H1 (cell line): ENCODE results near the gene APBA2. TPM values are rescaled to one million over a fixed set of nuclear protein-coding genes. Genes with fewer than 3 reads are reported as not detected.

Source experiments
- CHD7 ChIP-seq: fragments of 300-600 bp; sonication (generic); IDR thresholded peaks from 2 replicates; pipeline ENCODE4 v1.7.1; 2012; ENCODE audit warnings: low read length, moderate library complexity, mild to moderate bottlenecking, inconsistent platforms; ENCODE audit not compliant: insufficient replicate concordance
- FOSL1 ChIP-seq: IDR thresholded peaks from 2 replicates; pipeline ENCODE4 v1.6.1; 2011; ENCODE audit warnings: mild to moderate bottlenecking, low read depth, low read length, moderate library complexity; ENCODE audit not compliant: insufficient read depth
- TCF12 ChIP-seq: IDR thresholded peaks from 2 replicates; pipeline ENCODE4 v1.6.1; 2011; ENCODE audit warnings: low read depth, mild to moderate bottlenecking, low read length
- polyA plus RNA-seq, 7 experiments: library from polyadenylated mRNA; depleted of rRNA in 3 of 7; stranded (reverse) in 5 of 7; unstranded in 2 of 7; fragments of >200 nt in 5 of 7; fragments of 200-250 nt in 2 of 7; gene quantifications; 1 replicate in 5 of 7; 2 replicates in 1 of 7; 4 replicates in 1 of 7; pipeline versions ENCODE4 v1.2.1 to v1.2.3, GENCODE V29; 2011 to 2013; ENCODE audit warnings: missing spikeins in 2 of 7, mixed read lengths in 2 of 7
- total RNA-seq: library from RNA; stranded (reverse); fragmentation: NEBNext Ultra II Directional; extraction: Animal tissue kit (Norgen Biotek cat#: 25700); gene quantifications from 2 replicates; pipeline ENCODE4 v1.2.1, GENCODE V29; 2021

The APBA2 gene
- total and polyA plus RNA-seq, 2 of the 8 experiments (the other 6 are each of a cell fraction or from before 2014, with no cell fraction given), result 15.5 to 19.0 TPM

- TF ChIP-seq CHD7 (no peak), FOSL1 (no peak), TCF12 (no peak)
Measured at GRCh38 chr15:28880680-28881079, 5.1 kb upstream of the APBA2 start (continued).
